Measurements from ENCODE around the gene FAM20C. TPM values are rescaled to one million over a fixed set of nuclear protein-coding genes. Genes with fewer than 3 reads are reported as not detected.

FAM20C gene
- polyA plus RNA-seq, 1 experiment, result 32.5 TPM

DNA sequence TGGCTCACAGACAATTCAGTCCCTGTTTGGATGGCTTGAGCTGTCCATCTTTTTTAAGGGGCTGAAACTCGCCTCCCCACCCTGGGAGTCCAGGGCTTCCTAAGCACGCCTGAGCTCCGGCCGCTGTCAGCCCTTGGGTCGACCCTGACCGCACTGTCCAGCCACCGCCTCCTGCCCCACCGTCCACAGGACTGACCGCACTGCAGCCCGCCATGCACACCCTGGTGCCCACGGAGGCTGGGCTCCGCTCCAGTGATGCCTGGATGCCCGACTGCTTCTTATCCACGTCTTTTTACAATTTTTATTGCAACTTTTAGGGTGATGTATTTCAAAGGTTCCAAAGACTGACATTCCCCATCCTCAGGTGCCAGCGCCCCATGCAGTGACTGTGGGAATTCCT, 58.2 kb downstream of the FAM20C start:
- CTCF ChIA-PET, result interaction anchor here (1.0 to 1.2 kb wide), 2 partner anchors 12 to 14 kb away, joined by 3 read pairs; no protein-coding TSS in a partner anchor
- TF ChIP-seq CTCF (IDR thresholded peaks at IDR 0.05; ENCODE audit: insufficient read depth, low read depth, low read length), result no peak

DNA sequence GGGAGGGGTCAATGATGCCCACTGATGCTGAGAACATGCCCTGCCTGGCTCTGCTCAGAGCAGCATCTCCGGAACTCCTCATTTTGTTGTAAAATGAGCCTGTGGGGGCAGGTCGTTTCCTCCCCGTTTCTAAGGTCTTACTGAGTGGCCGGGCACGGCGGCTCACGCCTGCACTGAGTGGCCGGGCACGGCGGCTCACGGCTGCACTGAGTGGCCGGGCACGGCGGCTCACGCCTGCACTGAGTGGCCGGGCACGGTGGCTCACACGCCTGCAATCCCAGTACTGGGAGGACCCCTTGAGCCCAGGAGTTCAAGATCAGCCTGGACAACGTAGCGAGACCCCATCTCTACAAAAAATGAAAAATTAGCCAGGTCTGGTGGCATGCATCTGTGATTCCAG, 58.6 kb downstream of the FAM20C start:
- no peak overlapping the region for H3K4me3 ChIP-seq (ENCODE audit: low read depth, low read length)

More for the DNA sequence above, 58.2 kb downstream of the FAM20C start:
- no peak for DNase-seq (ENCODE audit: low read depth)
- H3K4me3 ChIP-seq (ENCODE audit: low read depth, low read length), result no peak overlapping the region
- H3K36me3 ChIP-seq (ENCODE audit: control insufficient read depth, insufficient read depth, low read length), result peaks cover 62% of the 10 kb centered on the region
- H3K27me3 ChIP-seq (ENCODE audit: control insufficient read depth, insufficient read depth, low read length), result no peaks in the 10 kb centered on the region
- POLR2A ChIA-PET, result no interaction called here

DNA sequence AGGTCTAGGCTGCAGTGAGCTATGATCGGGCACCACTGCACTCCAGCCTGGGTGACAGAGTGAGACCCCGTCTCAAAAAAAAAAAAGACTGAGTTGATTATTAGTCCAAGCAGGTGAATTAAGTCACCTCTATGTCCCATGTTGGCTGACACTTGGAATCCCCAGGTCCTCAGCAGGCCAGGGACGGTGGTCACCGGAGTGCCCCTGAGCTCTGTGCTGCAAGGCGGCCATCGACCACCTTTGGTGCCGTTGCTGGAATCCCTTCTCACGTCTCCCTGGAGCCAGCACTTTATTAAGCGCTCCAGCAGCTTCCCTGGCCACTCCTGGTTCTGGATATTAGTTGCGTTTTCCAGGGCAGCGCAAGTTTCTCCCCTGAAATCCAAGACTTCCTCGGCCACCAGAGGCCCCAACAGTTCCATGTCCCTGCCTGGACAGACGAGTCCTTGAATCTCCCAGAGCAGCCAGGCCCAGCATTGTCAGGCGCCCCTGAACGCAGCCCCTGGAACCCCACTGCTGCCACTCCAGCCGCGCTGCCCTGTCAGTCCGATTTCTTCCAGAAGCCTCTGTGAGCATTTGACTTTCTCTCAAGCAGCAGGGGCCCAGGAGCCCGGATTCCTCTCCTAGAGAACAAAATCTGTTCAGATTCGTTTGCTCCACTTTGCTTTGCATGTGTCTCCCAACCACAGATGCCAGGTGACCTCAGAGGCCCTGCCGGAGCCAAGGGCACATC, 59.2 kb downstream of the FAM20C start:
- H3K36me3 ChIP-seq (ENCODE audit: control insufficient read depth, insufficient read depth, low read length), result peaks cover 61% of the 10 kb centered on the region
- POLR2A ChIA-PET, result no interaction called here
- DNase-seq (ENCODE audit: low read depth), result no peak
- CTCF ChIA-PET, result interaction anchor here (0.7 kb wide), 1 partner anchor 189 kb away, joined by 4 read pairs; no protein-coding TSS in a partner anchor
- no peak overlapping the region for H3K4me3 ChIP-seq (ENCODE audit: low read depth, low read length)
- no peak for TF ChIP-seq CTCF (IDR thresholded peaks at IDR 0.05; ENCODE audit: insufficient read depth, low read depth, low read length)
- no peaks in the 10 kb centered on the region for H3K27me3 ChIP-seq (ENCODE audit: control insufficient read depth, insufficient read depth, low read length)

More for the DNA sequence above, 58.6 kb downstream of the FAM20C start:
- POLR2A ChIA-PET, result no interaction called here
- no peak for DNase-seq (ENCODE audit: low read depth)
- no peaks in the 10 kb centered on the region for H3K27me3 ChIP-seq (ENCODE audit: control insufficient read depth, insufficient read depth, low read length)
- peaks cover 63% of the 10 kb centered on the region for H3K36me3 ChIP-seq (ENCODE audit: control insufficient read depth, insufficient read depth, low read length)
- CTCF ChIA-PET, result interaction anchor here (0.7 to 1.2 kb wide), 3 partner anchors 11 to 189 kb away, joined by 3 to 4 read pairs (median 3); no protein-coding TSS in a partner anchor
- TF ChIP-seq CTCF (IDR thresholded peaks at IDR 0.05; ENCODE audit: insufficient read depth, low read depth, low read length), result no peak

DNA sequence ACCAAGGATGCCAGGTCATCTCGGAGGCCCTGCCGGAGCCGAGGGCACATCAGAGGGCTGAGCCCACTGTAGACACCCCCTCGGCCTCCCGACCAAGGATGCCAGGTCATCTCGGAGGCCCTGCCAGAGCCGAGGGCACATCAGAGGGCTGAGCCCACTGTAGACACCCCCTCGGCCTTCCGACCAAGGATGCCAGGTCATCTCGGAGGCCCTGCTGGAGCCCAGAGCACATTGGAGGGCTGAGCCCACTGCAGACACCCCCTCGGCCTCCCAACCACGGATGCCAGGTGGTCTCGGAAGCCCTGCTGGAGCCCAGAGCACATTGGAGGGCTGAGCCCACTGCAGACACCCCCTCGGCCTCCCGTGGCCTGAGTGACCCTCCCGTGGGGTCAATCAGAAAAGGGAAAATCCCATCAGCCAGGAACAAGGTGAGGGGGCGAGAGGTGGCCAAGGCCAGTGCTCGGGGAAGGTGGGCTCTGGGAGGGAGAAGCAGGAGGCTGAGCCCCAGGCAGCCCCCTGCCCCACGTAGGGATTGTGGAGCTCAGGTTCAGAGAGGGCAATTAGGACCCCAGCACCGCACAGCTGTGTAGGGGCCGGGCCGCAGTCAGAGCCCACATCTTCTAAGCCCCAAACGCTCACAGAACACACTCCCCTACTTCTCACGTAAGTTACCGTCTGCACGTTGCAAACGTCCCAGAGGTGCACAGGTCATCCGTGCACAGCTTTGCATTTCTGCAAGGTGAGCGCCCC, 60.0 kb downstream of the FAM20C start:
- ChIA-PET POLR2A (no interaction called here), CTCF (no interaction called here)
- no peak for TF ChIP-seq CTCF (IDR thresholded peaks at IDR 0.05; ENCODE audit: insufficient read depth, low read depth, low read length)
- no peak overlapping the region for H3K4me3 ChIP-seq (ENCODE audit: low read depth, low read length)
- DNase-seq (ENCODE audit: low read depth), result no peak
- H3K36me3 ChIP-seq (ENCODE audit: control insufficient read depth, insufficient read depth, low read length), result peaks cover 62% of the 10 kb centered on the region
- H3K27me3 ChIP-seq (ENCODE audit: control insufficient read depth, insufficient read depth, low read length), result no peaks in the 10 kb centered on the region

- Histone ChIP-seq H3K36me3 (ENCODE audit: control insufficient read depth, insufficient read depth, low read length) (peaks cover 61% of the 10 kb centered on the region), H3K4me3 (ENCODE audit: low read depth, low read length) (no peak overlapping the region), H3K27me3 (ENCODE audit: control insufficient read depth, insufficient read depth, low read length) (no peaks in the 10 kb centered on the region)
- ChIA-PET CTCF (no interaction called here), POLR2A (no interaction called here)
- no peak for DNase-seq (ENCODE audit: low read depth)
- no peak for TF ChIP-seq CTCF (IDR thresholded peaks at IDR 0.05; ENCODE audit: insufficient read depth, low read depth, low read length)
These were observed 60.6 kb downstream of the FAM20C start for GRCh38 chr7:252981-253380.

All from BJ (cell line).